DMS114 treated with DMSO at 0.1 percent for 48 hours (cell line): Measurements from ENCODE around the gene SLIT2.

Experiments
- DNase-seq: peaks from one replicate; lab custom pipeline; 2025; ENCODE audit not compliant: unreplicated experiment; lab: John Stamatoyannopoulos, UW

Gene SLIT2

DNA sequence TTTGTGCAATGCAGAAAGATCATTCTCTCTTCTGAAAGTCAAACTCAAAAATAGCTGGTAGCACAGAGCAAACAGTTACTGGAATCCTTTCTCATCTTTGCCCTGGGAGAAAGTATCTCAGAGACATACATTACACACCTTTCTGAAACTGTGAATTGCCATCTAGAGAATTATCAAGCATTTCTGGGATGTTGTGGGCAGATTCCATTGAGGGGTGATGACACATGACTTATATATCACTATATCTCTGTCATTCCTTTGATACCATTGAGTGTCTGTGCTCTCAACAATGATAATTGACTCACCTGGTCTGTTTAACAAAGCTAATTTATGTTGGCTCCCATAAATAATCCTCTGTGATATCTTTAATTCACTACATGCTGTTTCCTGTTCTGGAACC lies 13.0 kb downstream of the SLIT2 start:
- DNase-seq, result no peak

DNA sequence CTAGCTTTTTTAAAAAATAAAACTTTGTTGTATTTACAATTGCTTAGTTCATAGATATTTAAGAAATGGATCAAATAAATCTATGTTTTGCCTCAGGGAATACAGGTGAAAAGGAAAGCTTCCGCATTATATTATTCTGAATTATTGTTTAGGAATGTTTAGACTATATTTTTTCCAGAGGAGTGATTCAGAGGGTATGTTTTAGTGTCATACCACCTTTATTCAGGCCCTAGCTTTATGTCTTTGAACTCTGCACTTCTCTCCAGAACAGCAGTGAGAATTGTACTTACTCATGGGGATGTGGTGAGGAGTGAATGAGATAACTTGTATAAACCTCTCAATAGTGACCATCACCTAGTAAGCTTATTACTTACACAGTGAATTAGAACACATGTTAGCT lies 14.0 kb downstream of the SLIT2 start:
- DNase-seq, result no peak

DNA sequence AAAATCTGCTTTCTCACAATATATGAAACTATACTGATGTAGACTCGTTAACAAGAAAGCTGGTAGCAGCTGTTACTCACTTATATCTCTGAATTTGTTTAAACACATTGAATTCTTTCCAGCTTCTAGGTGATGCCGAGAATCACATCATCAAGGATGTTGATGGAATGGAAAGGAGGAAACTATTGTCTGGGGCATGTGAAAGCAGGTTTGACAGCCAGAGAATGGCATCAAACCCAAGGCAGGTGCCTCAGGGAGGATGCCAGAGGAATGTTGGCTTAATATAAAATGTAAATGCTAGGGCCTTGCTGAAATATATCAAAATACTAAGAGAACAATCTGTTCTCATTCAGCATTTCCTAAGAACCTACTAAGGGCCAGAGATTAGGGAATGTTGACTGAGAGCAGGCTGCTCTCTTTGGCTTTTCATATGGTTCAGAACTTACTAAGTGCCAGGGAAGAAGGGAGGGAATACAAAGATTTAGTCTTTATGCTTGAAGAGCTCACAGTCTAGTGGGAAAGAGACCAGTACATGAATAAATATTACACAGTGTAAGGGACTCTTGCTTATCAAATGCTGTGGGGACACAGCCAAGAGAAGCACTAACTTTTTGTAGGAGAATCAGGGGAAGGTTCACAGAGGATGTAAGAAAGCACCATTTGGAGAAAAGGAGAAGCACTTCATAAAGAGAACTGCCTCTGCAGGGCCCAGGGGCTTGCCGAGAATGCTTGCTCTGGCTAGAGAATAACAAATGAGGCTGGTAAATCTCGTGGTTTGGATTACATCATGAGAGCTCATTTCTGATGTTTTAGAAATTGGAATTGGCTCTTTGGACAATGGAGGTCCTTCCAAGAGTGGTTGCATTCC lies 14.7 kb downstream of the SLIT2 start:
- no peak for DNase-seq

DNA sequence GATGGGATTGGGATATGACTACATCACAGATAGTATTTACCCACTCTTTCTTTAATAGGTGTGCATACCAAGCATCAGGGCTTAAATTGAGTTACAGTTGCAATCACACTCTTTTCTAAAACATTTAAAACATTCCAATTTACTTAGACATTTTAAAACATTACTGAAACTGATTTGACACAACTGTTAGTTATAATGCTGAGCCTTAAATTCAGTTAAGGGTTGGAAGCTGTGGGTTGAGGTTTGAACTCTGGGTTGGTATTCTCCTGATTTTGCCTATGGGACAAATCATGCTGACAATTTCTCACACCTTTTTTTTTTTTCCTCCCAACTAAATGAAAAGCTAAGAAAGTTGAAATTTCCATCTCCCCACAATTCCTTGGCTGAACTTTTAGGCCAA lies 16.3 kb downstream of the SLIT2 start:
- DNase-seq, result no peak

DNA sequence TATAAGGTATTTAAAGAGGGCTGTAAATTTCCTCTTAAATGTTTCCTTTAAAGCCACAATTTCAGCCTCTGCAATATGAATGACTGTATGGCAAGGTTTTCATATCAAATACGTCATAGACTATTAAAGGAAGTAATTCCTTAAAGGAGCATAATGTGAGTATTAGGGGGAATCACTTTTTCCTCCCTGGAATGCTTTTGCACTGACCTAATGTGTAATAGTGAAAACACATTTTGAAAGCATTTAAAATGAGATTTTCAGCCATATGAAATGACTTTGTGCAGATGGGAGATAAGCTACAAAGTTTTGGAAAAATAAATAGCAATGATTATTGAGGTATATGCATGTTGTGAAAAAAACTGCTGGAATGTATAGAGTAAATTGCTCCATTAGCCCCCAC lies 17.6 kb downstream of the SLIT2 start:
- DNase-seq, result no peak

DNA sequence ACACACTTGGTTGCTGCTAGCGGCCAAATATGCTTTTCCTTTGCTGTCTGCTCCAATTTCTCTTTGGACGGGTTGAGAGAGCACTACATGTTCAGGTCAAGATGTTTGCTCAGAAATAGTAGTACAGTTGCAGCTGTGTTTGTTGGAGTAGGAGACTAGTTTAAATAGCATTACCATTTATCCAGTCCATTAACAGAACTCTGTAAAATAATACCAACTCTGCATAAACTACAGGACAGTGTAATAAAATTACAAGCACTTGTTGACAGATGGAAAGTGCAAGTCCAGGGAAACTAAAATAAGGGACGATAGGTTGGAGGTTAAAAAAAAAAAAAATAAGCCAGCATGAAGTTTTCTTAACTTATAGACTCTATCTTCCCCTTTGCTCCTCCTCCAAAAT lies 20.2 kb downstream of the SLIT2 start:
- DNase-seq, result no peak

DNA sequence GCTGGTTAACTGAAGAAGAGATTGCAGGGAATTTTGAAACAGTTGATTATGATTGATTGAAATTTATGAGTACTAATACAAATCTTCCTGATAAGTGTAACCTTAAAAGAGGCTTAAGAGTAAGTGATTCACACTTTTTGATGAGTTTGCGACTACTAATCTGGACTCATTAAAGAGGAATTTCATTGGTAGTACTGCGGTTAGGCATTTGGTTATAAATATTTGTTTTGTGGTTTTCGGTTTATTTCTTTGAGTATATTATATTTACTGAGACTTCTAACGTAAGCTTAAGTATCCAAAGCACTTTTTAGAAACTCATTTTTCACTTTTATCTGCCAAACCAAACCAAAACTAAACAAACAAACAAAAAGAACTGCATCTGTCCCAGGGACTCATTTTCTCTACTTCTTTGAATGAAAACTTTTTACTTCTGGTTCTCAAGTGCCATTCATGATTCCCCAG lies 20.7 kb downstream of the SLIT2 start:
- DNase-seq, result no peak

DNA sequence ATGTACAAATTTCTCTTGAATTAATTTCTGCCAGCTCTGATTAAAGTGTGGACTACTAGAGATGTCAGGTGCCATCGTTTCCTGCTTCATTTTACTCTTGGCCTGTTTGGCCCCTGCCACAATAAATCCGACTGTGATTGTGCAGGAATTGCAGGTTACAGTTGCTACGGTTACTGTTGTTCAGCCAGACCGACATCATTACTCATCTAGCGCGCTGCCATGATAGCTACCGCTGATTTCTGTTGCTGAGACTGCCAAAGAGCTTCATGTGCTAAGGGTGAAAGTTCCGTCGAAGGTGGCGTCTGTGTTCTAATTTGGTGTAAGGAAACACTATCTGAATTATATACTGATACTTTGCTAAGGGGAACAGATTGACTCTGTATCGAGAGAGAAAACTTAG lies 22.1 kb downstream of the SLIT2 start:
- DNase-seq, result no peak

DNA sequence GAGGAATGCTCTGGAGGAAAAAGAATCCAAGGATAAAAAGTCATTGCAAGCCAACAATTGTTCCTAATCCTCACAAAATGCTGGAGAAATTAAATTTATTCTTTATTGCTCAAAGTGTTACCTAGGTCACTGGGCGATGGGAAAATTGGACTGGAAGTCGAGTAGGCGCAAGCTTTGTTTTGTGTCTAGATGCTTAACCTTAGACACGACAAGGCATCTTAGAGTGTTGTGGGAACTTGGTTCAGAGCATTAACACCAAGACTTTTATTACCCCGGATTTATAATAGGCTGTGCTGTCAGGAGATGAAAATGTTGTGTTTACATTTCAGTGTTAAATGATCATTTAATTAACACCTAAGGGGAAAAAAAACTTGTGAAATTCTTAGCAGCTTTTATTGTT lies 25.1 kb downstream of the SLIT2 start:
- no peak for DNase-seq

DNA sequence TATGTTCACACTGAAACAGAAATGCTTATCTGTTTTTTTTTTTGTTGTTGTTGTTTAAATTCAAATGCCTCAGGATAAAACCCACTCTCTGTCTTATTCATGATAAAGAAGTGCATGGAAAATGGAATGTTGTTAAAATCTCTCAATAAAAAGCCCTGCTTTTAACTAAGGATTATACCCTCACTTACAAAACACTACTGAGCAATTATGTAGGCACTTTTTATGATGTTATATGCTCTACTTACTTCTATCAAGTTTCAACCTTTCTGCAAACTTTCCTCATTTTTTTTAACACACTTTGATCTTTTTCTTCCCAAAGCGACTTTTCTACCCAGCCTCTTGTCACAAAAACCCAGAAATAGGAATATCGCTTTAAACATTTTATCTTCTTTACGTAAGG lies 26.5 kb downstream of the SLIT2 start:
- DNase-seq, result no peak

DNA sequence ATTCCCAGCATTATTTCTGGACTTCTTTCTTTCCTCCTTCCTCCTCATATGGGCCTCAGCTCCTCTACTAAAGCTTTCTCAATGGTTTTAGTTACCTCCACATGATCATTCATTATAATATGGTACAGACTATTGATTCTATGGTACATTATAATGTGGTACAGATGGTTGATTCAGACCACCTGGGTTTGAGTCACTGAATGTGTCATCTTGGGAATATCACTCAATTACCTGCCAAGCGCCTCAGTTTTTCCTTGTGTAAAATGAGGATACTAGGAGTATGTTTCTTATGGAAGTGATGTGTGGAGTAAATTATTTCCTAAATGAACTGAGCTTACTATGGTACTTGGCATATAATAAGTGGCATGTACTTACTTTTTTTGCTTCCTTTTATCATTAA lies 27.7 kb downstream of the SLIT2 start:
- DNase-seq, result no peak

DNA sequence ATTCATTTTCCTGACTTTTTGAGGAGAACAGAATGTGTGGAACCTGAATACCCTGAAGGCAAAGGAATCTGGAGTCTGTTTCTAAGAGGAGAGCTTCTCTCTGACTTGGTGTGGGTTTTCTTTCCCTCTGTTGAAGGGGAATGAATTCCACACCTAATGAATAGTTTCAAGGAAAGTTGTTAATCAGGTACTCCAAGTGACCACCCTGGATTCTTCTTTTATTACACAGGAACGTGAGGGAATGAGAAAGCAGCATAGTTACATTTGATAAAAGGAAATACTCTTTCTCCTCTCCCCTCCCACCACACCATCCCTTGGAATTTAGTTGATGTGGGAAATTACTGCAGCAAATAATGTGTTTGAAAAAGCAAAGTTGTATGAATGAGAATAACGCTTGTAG lies 29.7 kb downstream of the SLIT2 start:
- DNase-seq, result no peak

DNA sequence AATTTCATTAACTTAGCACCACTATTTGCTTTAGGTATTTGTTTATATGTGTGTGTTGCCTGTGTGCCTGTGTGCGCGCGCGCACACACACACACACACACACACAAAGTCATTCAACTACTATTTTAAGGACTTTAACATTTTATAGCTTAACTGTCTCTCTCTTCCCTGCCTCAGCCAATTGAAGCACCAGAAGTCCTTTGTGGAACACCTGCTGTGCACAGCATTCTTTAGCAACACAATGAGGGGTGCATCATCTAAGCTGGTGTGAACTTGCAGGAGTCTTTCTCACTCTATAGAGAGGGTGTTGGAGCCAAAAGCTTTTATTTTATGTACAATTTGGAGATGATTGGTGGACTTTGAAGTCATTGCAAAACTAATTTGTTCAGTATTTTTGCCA lies 31.3 kb downstream of the SLIT2 start:
- DNase-seq, result no peak

DNA sequence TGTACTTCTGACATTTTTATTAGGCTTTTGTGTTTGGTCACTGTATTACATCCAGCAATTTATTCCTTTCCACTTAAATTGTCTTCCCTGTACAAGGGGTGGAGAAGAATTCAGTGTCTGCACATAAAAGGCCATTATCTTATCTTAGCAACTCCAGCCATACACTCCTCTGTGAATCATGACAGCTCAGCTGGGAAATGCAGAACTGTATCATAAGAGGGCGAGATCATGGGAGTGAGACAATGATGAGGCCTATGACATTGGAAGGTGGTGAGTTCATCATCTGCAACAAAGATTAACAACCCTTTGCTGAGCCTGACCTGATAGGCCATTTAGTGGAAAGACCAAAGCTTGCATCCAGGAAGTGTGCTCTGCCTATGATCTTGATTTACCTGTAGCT lies 33.3 kb downstream of the SLIT2 start:
- DNase-seq, result no peak

DNA sequence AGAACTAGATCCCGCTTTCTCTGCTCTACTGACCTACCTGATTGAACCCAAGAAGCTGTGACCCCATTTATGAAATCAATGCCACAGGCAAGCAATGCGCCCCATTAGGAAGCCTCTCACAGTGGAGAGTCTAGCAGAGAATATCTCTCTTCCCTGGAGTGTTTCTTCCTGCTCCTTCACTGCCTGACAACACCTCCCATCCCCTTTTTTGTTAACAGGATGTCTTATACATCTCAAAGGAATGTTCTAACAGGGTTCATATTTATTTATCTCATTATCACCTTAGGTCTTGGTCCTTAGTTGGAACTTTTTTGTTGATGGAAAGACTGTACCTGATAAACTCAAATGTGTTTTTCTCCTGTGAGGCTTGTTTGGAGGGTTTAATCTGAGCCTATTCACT lies 35.5 kb downstream of the SLIT2 start:
- DNase-seq, result no peak

DNA sequence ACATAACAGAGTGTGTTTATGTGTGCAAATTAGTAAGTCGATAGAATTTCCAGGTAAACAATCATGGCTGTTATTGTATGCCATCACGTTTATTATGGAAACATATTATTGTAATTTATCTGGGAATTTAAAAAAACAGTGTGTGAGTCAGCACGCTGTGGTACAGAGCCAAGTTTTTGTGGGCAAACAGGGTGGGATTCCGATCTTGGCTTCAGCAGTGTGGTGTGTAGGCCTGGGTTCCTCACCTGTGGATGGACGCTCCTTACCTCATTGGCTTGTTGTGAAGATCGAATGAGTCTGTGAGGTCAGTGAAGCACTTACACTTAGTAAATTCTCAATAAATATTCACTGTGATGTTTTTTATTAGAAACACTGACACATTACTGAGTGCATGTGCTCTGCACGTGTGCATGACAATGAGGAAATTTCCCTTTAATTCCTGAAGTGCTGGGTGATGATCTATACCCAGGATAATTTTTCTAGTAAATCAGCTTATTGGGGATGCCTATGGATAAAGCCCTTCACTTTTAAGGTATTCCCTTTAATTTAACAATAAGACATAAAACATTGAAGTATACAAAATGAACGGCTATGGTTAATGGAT lies 36.4 kb downstream of the SLIT2 start:
- no peak for DNase-seq

DNA sequence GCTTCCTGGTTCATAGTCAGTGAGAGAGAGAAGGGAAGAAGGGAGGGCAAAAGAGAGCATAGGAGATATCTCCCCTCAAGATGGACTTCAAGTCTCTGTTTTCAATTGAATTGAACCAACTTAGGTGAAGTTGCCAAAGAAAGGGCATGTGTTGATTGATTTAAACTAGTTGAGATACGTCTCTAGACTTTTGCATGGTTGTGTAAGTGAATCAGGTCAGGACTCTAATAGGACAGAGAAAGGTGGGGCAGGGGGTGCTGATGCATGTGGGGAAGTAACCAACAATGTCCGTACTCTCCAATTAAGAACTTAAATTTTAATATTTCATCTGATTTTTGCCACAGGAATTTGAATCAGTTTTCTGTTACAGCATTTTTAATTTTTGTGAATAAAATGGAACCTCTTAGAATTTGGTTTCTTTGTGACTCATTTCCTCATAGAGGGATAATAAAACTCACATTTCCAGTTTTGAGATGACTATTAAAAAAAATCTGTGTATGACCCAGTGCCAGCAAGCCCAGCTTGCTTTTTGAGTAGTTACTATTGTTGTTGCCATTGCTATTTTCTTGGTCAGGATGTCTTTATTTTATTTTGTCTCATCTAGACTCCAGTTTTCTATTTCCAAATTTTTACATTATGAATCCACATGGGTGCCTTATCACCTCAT lies 37.3 kb downstream of the SLIT2 start:
- DNase-seq, result no peak

DNA sequence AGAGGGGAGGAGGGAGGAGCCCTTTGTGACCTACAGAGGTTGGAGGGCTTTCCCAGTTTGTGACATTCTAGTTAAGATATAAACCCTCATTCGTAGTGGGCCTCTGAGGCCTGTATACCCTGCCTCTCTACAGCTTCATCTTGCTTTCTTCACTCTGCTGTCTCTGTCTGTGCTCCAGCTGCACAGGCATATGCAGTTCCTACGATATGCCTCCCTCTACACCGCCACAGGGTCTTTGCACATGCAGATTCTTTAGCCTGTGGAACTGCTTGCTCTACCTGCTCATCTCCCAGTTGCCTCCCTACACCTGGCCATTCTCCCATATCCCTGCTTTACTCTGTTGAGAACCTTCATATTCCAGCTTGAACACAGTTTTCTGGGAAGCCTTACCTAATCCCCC lies 38.1 kb downstream of the SLIT2 start:
- no peak for DNase-seq

DNA sequence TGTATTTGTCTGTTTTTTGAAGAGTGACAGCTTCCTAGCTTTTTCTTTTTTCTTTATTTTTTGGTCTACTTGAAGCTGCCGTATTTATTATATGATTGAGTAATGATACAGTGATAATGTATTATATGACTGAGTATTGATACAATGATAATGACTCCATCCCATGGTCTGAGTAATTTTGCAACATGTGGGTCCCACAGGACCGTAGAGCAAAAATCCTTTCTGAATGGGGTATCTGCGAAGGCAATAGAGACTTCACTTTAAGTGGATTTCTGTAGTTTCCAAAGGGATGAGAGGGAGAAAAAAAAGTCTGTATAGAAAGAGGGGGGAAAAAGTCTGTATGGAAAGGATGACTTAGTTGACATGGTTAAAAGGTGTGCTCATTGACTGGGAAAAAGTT lies 41.0 kb downstream of the SLIT2 start:
- no peak for DNase-seq

DNA sequence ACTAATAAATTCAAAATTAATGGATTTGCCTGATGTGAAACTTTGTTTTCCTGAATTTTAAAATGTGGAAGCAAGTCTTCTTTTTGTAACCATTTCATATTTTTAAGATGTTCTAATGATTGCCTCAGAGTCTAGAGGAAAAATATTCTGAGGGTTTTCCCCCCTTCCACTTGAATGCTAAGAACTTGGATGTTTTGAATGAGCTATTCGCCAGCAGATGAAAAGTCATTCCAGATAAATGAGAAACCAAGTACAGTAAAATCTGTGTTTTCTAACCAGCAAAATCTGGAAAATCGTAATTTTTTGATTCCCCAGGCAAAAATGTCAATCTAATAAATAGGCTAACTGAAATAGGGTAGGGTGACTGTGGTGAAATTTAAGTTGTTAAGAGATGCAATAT lies 45.6 kb downstream of the SLIT2 start:
- no peak for DNase-seq

DNA sequence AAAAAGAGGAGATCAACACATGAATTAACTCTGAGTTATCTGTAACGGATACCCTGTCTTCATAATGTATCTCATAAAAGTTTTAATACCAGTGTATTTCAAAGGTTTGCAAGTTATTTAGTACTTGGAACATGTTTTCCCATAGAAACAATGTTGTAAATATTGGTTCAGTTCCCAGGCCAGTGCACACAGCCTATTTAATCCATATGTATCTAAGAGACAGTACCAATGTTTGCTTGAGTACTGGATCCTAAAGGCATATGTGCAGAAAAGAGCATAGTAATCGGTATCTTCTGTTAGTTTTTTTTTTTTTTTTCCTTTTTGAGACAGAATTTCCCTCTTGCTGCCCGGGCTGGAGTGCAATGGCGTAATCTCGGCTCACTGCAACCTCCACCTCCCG lies 46.1 kb downstream of the SLIT2 start:
- DNase-seq, result no peak

DNA sequence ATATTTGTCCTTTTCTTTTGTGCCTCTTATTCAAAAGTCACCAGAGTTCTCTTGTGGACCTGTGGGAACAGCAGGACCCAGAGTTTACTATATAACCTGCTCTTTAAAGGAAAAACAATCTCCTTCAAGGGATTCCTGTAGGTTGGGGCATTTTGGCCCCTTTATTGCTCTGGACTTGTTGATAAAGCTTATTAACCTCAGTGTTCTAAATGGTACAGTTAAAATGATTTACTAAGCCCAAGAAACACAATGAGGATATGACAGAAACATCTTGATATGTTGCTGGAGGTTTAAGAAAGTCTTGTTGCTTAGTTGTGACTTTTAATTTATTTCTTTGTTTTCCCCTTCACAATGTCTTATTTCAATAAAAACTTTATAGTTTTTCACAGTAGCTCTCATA lies 46.8 kb downstream of the SLIT2 start:
- DNase-seq, result no peak
